Stomach (tissue), 9 donors: Measurements from ENCODE around the gene DPM3. TPM values are rescaled to one million over a fixed set of nuclear protein-coding genes. Genes with fewer than 3 reads are reported as not detected.

ENCODE experiments used
- DNase-seq, 2 donors: peaks; one replicate each; pipeline versions ENCODE4 v3.0.0 to v3.0.0-alpha.2; 2013 to 2019
- H3K27ac ChIP-seq, 5 donors: fragments of 200-600 bp in 4 of 5; sonication (generic) in 4 of 5; one replicate each; pipeline ENCODE4 v1.5.1; 2013 to 2019; ENCODE audit warnings: mild to moderate bottlenecking in 1 of 5, moderate library complexity in 1 of 5
- H3K27me3 ChIP-seq, 3 donors: fragments of 200-600 bp; sonication (generic); one replicate each; pipeline ENCODE4 v1.5.1; 2017 to 2019; ENCODE audit warnings: mixed run types in 1 of 3
- H3K36me3 ChIP-seq, 4 donors: fragments of 200-600 bp; sonication (generic); 1 replicate in 3 of 4; 2 replicates in 1 of 4; pipeline ENCODE4 v1.5.1; 2016 to 2019
- H3K4me1 ChIP-seq, 4 donors: fragments of 200-600 bp; sonication (generic); one replicate each; pipeline ENCODE4 v1.5.1; 2016 to 2019
- H3K4me3 ChIP-seq, 4 donors: fragments of 200-600 bp; sonication (generic) in 3 of 4; one replicate each; pipeline ENCODE4 v1.5.1; 2016 to 2019; ENCODE audit warnings: mild to moderate bottlenecking in 1 of 4
- H3K9me3 ChIP-seq, 4 donors: fragments of 200-600 bp; sonication (generic); one replicate each; pipeline ENCODE4 v1.5.1; 2016 to 2019
- EP300 ChIP-seq: sonication (generic); formaldehyde crosslinking; IDR thresholded peaks from one replicate; pipeline ENCODE4 v1.6.1; 2017; ENCODE audit warnings: antibody characterized with exemption
- POLR2A ChIP-seq, 4 donors: fragments of 450-650 bp; IDR thresholded peaks; one replicate each; pipeline ENCODE4 v1.6.1; 2016; ENCODE audit warnings: antibody characterized with exemption in 4 of 4, control low read depth in 2 of 4, mild to moderate bottlenecking in 1 of 4, moderate library complexity in 1 of 4
- POLR2AphosphoS5 ChIP-seq, 3 donors: sonication (generic); formaldehyde crosslinking; IDR thresholded peaks; one replicate each; pipeline ENCODE4 v1.6.1; 2016; ENCODE audit warnings: antibody characterized with exemption in 3 of 3
- whole genome bisulfite sequencing, 5 donors: extraction: QIAGEN DNeasy Blood & Tissue Kit in 3 of 5; methylation state at CpG; one replicate each; pipeline versions ENCODE4 v1.1.5 to v1.1.7; 2013 to 2018; 5-methylcytosine and 5-hydroxymethylcytosine counted together
- intact Hi-C: fragments of 100-400 bp; cut with DNase I; formaldehyde crosslinking; loops from one replicate; pipeline ENCODE4 v1.15.1; 2023; ENCODE audit warnings: low total_unique reads
- polyA plus RNA-seq, 3 donors: library from polyadenylated mRNA; stranded (reverse); fragments of 200-250 nt; gene quantifications; one replicate each; pipeline ENCODE4 v1.2.3, GENCODE V29; 2013
- total RNA-seq, 5 donors: library from RNA; depleted of rRNA; stranded (reverse); fragments of >200 nt; gene quantifications; one replicate each; pipeline versions ENCODE4 v1.1.0 to v1.2.3, GENCODE V29; 2014 to 2016
- TF ChIP-seq, protein P1 (sequence below), 7 experiments: fragments of 450-650 bp in 4 of 7; fragments of 200-600 bp in 3 of 7; sonication (generic) in 3 of 7; IDR thresholded peaks; one replicate each; pipeline ENCODE4 v1.5.1; 2016 to 2019; ENCODE audit warnings: antibody characterized with exemption in 7 of 7, control low read depth in 2 of 7, mild to moderate bottlenecking in 1 of 7
- donor health status: healthy with polysubstance abuse.
- donor health status: Bipolar disorder and iron deficiency.
- donor health status: healthy.

DPM3 gene
- total and polyA plus RNA-seq, 8 donors: 13.3 to 301 (median 51.3) TPM; not detected in 1

DNA sequence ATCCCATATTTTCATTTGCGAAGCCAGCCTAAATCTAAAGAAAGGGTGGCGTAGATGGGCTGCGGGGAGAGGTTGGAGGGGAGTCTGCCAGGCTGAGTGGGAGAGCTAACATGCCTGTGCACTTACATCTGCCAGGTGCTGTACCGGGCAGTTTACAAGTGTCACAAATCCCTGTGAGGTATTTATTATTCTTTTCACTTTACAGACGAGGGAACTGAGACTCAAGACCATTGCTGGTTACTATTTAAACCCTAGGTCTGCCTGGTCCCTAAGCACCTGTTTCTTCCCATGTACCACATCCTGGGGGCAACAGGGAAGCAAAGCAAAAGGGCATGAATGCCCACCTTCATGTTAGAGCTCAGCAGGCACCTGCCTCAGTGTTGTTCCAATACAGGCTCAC is 32.0 kb downstream of the DPM3 start:
- no peak overlapping the region for H3K4me3 ChIP-seq
- no peak overlapping the region for H3K27ac ChIP-seq
- intact Hi-C loops: no loop called here
- DNase-seq: no peak
- no peaks in the 10 kb centered on the region for H3K9me3 ChIP-seq
- H3K27me3 ChIP-seq: no peaks in the 10 kb centered on the region
- TF ChIP-seq EP300: no peak
- TF ChIP-seq, protein P1, sequence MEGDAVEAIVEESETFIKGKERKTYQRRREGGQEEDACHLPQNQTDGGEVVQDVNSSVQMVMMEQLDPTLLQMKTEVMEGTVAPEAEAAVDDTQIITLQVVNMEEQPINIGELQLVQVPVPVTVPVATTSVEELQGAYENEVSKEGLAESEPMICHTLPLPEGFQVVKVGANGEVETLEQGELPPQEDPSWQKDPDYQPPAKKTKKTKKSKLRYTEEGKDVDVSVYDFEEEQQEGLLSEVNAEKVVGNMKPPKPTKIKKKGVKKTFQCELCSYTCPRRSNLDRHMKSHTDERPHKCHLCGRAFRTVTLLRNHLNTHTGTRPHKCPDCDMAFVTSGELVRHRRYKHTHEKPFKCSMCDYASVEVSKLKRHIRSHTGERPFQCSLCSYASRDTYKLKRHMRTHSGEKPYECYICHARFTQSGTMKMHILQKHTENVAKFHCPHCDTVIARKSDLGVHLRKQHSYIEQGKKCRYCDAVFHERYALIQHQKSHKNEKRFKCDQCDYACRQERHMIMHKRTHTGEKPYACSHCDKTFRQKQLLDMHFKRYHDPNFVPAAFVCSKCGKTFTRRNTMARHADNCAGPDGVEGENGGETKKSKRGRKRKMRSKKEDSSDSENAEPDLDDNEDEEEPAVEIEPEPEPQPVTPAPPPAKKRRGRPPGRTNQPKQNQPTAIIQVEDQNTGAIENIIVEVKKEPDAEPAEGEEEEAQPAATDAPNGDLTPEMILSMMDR (IDR thresholded peaks at IDR 0.05): no peak
- TF ChIP-seq POLR2AphosphoS5 (IDR thresholded peaks at IDR 0.05): no peak
- TF ChIP-seq POLR2A (IDR thresholded peaks at IDR 0.05): no peak
- H3K4me1 ChIP-seq: peaks cover 5 to 21% (median 9%) of the 10 kb centered on the region in 4 donors
- 63 to 84% (median 81%) methylated on average over 5 of the region's 5 CpGs for WGBS, 5 donors
- H3K36me3 ChIP-seq: no peaks in the 10 kb centered on the region

DNA sequence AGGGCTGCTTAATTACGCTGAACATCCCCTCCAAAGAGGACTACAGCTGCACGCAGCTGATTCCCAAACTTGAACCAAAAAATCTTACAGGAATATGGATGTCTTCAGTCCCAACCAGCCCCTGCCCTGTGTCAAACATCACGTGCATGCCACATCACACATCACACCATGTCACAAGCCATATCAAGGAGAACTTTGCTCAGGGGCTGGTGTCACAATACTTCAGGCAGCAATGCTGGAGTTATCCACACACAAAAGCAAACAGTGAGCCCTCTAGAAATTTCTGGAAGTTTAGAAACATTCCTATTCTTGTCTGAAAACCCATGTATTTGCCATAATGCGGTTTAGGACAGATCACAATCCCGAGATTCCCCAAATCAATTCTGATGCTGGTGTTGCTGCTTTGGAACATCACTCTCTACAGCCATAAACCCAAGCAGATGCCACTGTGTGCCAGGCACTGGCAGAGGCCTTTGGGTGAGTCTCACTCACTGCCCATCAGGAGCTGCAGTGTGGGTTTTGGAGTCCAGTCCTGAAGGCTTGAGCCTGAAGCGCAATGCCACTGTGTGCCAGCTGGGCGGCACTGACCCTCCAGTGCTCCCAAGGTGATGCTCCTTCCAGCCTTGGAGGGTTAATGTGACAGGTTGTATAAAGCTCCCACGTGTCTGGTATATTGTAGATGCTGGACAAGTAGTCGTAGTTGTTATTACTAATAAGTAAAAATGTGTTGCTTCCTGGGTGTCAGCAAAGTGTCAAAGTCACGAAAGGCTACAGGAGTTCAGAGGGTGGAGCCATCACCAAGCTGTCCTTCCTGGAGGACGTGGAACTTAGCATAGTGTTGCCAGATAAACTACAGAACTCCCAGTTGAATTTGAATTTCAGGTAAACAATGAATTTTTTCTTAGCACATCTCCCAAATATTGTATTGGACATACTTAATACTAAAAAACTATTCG is 32.7 kb downstream of the DPM3 start:
- peaks cover 5 to 23% (median 9%) of the 10 kb centered on the region in 4 donors for H3K4me1 ChIP-seq
- H3K36me3 ChIP-seq: no peaks in the 10 kb centered on the region
- TF ChIP-seq, protein P1 (IDR thresholded peaks at IDR 0.05): no peak
- no peak for TF ChIP-seq POLR2A (IDR thresholded peaks at IDR 0.05)
- no peak for TF ChIP-seq EP300
- no peak for TF ChIP-seq POLR2AphosphoS5 (IDR thresholded peaks at IDR 0.05)
- no peaks in the 10 kb centered on the region for H3K9me3 ChIP-seq
- intact Hi-C loops: no loop called here
- H3K4me3 ChIP-seq: no peak overlapping the region
- 74 to 77% (median 76%) methylated on average over 12 of the region's 12 CpGs for WGBS, 5 donors
- no peak overlapping the region for H3K27ac ChIP-seq
- DNase-seq: no peak
- H3K27me3 ChIP-seq: no peaks in the 10 kb centered on the region

DNA sequence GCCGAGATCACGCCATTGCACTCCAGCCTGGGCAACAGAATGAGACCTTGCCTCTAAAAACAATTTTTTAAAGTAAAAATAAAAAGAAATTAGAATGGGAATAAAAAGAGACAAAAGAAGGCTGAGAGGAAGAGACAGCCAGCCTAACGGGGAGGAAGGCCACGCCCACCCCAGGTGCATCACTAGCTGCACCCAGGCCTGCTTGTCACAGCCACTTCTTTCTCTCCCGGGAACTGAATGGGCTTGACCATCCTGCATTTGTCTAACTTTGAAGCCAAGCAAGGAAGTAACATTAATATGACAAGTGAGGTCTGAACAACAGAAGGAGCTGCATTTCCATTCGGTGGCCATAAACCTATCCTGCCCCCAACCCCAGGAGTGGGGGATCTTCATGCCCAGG is 33.5 kb downstream of the DPM3 start:
- peaks cover 5 to 30% (median 9%) of the 10 kb centered on the region in 4 donors for H3K4me1 ChIP-seq
- intact Hi-C loops: no loop called here
- H3K36me3 ChIP-seq: no peaks in the 10 kb centered on the region
- 75 to 84% (median 82%) methylated on average over 6 of the region's 6 CpGs for whole genome bisulfite sequencing, 5 donors
- DNase-seq: no peak
- H3K9me3 ChIP-seq: no peaks in the 10 kb centered on the region
- H3K4me3 ChIP-seq: no peak overlapping the region
- H3K27me3 ChIP-seq: no peaks in the 10 kb centered on the region
- TF ChIP-seq EP300 (no peak), POLR2AphosphoS5 (IDR thresholded peaks at IDR 0.05) (no peak), POLR2A (IDR thresholded peaks at IDR 0.05) (no peak)
- TF ChIP-seq, protein P1 (IDR thresholded peaks at IDR 0.05): no peak
- H3K27ac ChIP-seq: no peak overlapping the region

DNA sequence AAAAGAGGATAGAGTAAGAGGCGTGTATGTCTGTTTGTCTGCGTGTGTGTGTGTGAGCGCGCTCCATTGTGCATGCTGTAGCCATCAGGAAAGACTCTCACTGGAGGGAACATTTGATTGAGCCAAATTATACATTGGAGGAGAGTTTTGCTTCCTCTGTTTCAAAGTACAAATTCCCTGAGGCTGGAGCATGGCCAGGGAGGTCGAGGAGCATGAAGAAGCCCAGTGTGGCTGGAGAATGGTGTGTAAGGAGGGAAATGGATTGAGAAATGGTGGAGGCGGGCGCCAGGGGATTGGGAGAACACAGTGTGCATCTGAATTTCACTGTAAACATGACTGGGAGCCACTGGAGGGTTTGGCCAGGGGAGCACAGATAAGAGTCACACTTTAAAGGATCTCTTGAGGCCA is 34.7 kb downstream of the DPM3 start:
- H3K27me3 ChIP-seq: no peaks in the 10 kb centered on the region
- H3K9me3 ChIP-seq: no peaks in the 10 kb centered on the region
- DNase-seq: peak in 1 of 2 donors; percentile 87
- H3K4me3 ChIP-seq: no peak overlapping the region
- intact Hi-C loops: no loop called here
- 18 to 52% (median 33%) methylated on average over 7 of the region's 7 CpGs for whole genome bisulfite sequencing, 5 donors
- peak overlapping the region; percentile 48 to 74 (median 68) for H3K27ac ChIP-seq
- TF ChIP-seq, protein P1 (IDR thresholded peaks at IDR 0.05): no peak
- TF ChIP-seq POLR2AphosphoS5 (IDR thresholded peaks at IDR 0.05) (peak in 2 of 3 donors; percentile 5 to 23), POLR2A (IDR thresholded peaks at IDR 0.05) (no peak), EP300 (no peak)
- no peaks in the 10 kb centered on the region for H3K36me3 ChIP-seq
- H3K4me1 ChIP-seq: peaks cover 5 to 30% (median 9%) of the 10 kb centered on the region in 4 donors
